ENCODE results near the gene LCE6A. TPM values are rescaled to one million over a fixed set of nuclear protein-coding genes. Genes with fewer than 3 reads are reported as not detected.

Gene LCE6A
- total RNA-seq, 1 donor from 2014 or later, result not detected

DNA sequence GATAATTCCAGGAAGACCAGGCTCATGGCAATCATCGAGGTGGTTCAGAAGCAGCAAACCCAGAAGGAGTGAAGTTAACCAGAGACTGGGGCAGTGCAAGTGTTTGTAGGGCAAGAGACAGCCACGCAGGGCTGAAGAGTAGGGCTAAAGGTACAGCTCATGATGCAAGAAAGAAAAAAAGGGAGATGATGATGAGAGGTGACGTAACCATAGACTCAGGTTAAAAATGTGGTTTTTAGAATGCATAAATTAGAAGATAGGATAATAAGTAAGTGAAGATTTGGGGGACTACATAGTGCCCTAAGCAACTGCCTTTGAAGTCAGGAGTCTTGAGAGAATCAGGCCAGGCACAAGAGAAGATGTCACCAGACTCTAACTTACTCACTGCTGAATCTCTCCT is 17.5 kb downstream of the LCE6A start:
- Histone ChIP-seq H3K27me3 (ENCODE audit: low read depth) (peaks cover 6% of the 10 kb centered on the region), H3K4me3 (no peak overlapping the region), H3K36me3 (no peaks in the 10 kb centered on the region), H3K9me3 (replicated peaks) (no peaks in the 10 kb centered on the region), H3K4me1 (no peaks in the 10 kb centered on the region), H3K27ac (replicated peaks) (no peak overlapping the region)
- intact Hi-C loops (cut with micrococcal nuclease), result no loop called here
- DNase-seq, result no peak
- TF ChIP-seq, protein P1, sequence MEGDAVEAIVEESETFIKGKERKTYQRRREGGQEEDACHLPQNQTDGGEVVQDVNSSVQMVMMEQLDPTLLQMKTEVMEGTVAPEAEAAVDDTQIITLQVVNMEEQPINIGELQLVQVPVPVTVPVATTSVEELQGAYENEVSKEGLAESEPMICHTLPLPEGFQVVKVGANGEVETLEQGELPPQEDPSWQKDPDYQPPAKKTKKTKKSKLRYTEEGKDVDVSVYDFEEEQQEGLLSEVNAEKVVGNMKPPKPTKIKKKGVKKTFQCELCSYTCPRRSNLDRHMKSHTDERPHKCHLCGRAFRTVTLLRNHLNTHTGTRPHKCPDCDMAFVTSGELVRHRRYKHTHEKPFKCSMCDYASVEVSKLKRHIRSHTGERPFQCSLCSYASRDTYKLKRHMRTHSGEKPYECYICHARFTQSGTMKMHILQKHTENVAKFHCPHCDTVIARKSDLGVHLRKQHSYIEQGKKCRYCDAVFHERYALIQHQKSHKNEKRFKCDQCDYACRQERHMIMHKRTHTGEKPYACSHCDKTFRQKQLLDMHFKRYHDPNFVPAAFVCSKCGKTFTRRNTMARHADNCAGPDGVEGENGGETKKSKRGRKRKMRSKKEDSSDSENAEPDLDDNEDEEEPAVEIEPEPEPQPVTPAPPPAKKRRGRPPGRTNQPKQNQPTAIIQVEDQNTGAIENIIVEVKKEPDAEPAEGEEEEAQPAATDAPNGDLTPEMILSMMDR (IDR thresholded peaks at IDR 0.05; ENCODE audit: borderline replicate concordance), result no peak

DNA sequence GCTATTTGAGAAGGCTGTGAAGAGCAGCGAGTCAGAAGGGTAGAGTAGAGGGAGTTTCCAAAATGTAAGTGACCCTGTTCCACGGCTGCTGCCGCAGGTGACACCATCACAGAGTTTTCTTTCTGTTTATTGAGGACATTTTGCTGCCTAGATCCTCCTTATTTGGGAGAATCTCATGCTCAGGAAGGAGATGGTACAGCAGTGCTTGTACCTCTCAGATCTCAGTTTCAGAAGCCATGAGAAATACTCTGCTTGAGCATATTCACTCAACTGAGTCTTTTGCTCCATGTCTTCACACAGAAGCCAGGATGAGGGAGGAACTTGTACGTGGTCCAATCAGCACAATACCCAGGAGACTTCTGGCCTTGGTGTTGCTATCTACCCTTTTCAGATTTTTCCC is 18.7 kb downstream of the LCE6A start:
- peaks cover 6% of the 10 kb centered on the region for H3K27me3 ChIP-seq (ENCODE audit: low read depth)
- TF ChIP-seq, protein P1 (IDR thresholded peaks at IDR 0.05; ENCODE audit: borderline replicate concordance), result no peak
- no peak overlapping the region for H3K27ac ChIP-seq (replicated peaks)
- no peaks in the 10 kb centered on the region for H3K36me3 ChIP-seq
- no peak for DNase-seq
- H3K4me3 ChIP-seq, result no peak overlapping the region
- intact Hi-C loops (cut with micrococcal nuclease), result no loop called here
- H3K4me1 ChIP-seq, result no peaks in the 10 kb centered on the region
- H3K9me3 ChIP-seq (replicated peaks), result no peaks in the 10 kb centered on the region

DNA sequence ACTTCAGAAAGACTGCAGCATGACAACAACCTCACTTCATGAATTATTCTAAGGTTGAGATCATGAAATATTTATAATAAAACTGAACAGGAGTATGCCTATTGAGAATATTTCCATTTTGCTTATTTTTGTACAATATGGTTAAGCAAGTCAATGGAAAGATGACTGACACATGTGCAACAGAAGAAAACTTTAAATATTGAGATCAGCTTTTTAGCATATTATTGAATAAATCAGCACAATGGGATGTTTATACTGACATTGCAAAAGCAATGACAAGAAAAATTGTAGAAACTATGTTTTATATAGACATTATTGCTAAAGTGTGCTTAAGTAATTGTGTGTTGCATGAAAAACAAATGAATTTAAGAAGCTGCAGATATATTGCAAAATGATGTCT is 21.8 kb downstream of the LCE6A start:
- Histone ChIP-seq H3K27ac (replicated peaks) (no peak overlapping the region), H3K4me3 (no peak overlapping the region), H3K4me1 (no peaks in the 10 kb centered on the region), H3K36me3 (no peaks in the 10 kb centered on the region), H3K27me3 (ENCODE audit: low read depth) (peaks cover 6% of the 10 kb centered on the region), H3K9me3 (replicated peaks) (no peaks in the 10 kb centered on the region)
- no peak for DNase-seq
- intact Hi-C loops (cut with micrococcal nuclease), result no loop called here
- TF ChIP-seq, protein P1 (IDR thresholded peaks at IDR 0.05; ENCODE audit: borderline replicate concordance), result no peak

DNA sequence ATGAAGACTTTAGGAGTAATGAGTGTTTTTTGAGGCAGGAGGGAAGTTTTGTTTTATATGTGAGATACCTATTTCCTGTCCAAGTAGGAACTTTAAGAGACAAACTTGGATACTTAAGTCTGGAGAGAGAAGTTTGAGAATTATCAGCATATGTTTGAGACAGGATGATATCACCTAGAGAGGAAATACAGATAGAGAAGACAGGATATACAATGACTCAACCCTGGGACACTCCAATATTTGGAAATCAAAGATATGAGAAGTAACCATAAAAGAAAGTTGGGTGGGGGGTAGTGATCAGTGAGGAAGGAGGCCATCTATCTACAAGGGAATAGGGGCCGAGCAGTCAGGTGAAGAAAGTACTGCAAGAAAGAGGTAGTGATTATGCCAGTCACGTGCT is 23.7 kb downstream of the LCE6A start:
- DNase-seq, result no peak
- TF ChIP-seq, protein P1 (IDR thresholded peaks at IDR 0.05; ENCODE audit: borderline replicate concordance), result no peak
- no peaks in the 10 kb centered on the region for H3K4me1 ChIP-seq
- H3K9me3 ChIP-seq (replicated peaks), result no peaks in the 10 kb centered on the region
- H3K27me3 ChIP-seq (ENCODE audit: low read depth), result peaks cover 10% of the 10 kb centered on the region
- H3K4me3 ChIP-seq, result no peak overlapping the region
- intact Hi-C loops (cut with micrococcal nuclease), result no loop called here
- H3K27ac ChIP-seq (replicated peaks), result no peak overlapping the region
- no peaks in the 10 kb centered on the region for H3K36me3 ChIP-seq

DNA sequence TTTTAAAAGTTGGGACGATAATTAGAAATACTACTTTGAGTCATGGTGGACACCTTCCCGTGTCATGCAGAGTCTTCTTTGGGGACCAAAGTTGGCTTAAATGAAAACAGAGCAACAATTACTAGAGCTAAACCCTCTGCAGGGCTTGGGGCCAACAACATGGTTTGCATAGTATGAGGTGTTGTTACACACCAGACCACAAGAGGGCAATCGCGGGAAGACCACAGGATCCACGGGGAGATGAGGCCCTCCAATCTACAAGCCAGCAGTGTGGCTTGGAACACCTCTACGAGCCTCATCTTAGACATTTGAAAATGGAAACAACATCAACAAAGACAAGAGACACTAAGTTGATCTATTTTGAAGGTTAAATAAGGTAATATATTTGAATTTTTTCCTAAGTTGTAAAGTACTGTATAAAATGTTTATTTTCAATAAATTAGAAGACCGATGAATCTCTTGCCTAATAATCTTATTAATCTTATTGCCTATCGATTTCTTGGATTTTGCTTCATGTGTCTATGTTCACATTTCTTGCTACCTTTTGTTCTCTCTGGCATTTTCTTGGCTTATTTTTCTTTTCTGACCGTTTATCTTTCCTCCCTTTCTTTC is 27.3 kb downstream of the LCE6A start:
- Histone ChIP-seq H3K27me3 (ENCODE audit: low read depth) (peaks cover 20% of the 10 kb centered on the region), H3K4me1 (no peaks in the 10 kb centered on the region), H3K4me3 (no peak overlapping the region), H3K9me3 (replicated peaks) (no peaks in the 10 kb centered on the region), H3K27ac (replicated peaks) (no peak overlapping the region), H3K36me3 (no peaks in the 10 kb centered on the region)
- intact Hi-C loops (cut with micrococcal nuclease), result no loop called here
- TF ChIP-seq, protein P1 (IDR thresholded peaks at IDR 0.05; ENCODE audit: borderline replicate concordance), result peak; percentile 79
- DNase-seq, result no peak

All from left ventricle myocardium inferior (tissue), 1 donor.